ENCODE results near the gene MGLL. TPM values are rescaled to one million over a fixed set of nuclear protein-coding genes. Genes with fewer than 3 reads are reported as not detected.

Gene MGLL
- total RNA-seq, 1 experiment from 2014 or later: 0.94 TPM

- Mint-ChIP-seq H3K36me3 (peaks cover 15% of the 10 kb centered on the region), H3K4me3 (no peak overlapping the region), H3K27ac (no peak overlapping the region), H3K9me3 (peaks cover 8% of the 10 kb centered on the region), H3K27me3 (ENCODE audit: low read depth) (peaks cover 3% of the 10 kb centered on the region), H3K4me1 (peaks cover 12% of the 10 kb centered on the region)
- ATAC-seq (no peak), DNase-seq (ENCODE audit: low spot score) (no peak)
- ChIA-PET POLR2A (no interaction called here), CTCF (interaction anchor here (1.6 to 1.9 kb wide), 2 partner anchors 10 to 95 kb away, joined by 3 to 11 read pairs; no protein-coding TSS in a partner anchor)
- 0 out of 2 replicates have a peak, but pooled peaks have one; percentile 20 for TF ChIP-seq ATF2 (CRISPR knock-in tag; IDR thresholded peaks at IDR 0.05; ENCODE audit: borderline replicate concordance, low read depth)
- TF ChIP-seq NFATC4 (CRISPR knock-in tag; IDR thresholded peaks at IDR 0.05): no peak
Measured at GRCh38 chr3:127669541-127670228, 152.6 kb downstream of the MGLL start.

- DNase-seq (ENCODE audit: low spot score) (no peak), ATAC-seq (no peak)
- H3K4me3 Mint-ChIP-seq: no peak overlapping the region
- H3K4me1 Mint-ChIP-seq: peaks cover 6% of the 10 kb centered on the region
- TF ChIP-seq ZMAT4 (CRISPR knock-in tag; IDR thresholded peaks at IDR 0.05): no peak
- TF ChIP-seq MXD4 (CRISPR knock-in tag; IDR thresholded peaks at IDR 0.05; ENCODE audit: borderline replicate concordance): no peak
- no peak for TF ChIP-seq ZBTB21 (CRISPR knock-in tag; IDR thresholded peaks at IDR 0.05; ENCODE audit: borderline replicate concordance)
- no peak for TF ChIP-seq ELF4 (CRISPR knock-in tag; IDR thresholded peaks at IDR 0.05; ENCODE audit: low read depth)
- no peak for TF ChIP-seq FOXP1 (CRISPR knock-in tag; IDR thresholded peaks at IDR 0.05; ENCODE audit: borderline replicate concordance)
- no peak for TF ChIP-seq ZNF138 (CRISPR knock-in tag; conservative IDR thresholded peaks at IDR 0.05)
- TF ChIP-seq PREB (CRISPR knock-in tag; IDR thresholded peaks at IDR 0.05; ENCODE audit: borderline replicate concordance): no peak
- no peak for TF ChIP-seq JAZF1 (CRISPR knock-in tag; IDR thresholded peaks at IDR 0.05)
- no peak for TF ChIP-seq TP53 (CRISPR knock-in tag; IDR thresholded peaks at IDR 0.05)
- TF ChIP-seq CREB1 (CRISPR knock-in tag; IDR thresholded peaks at IDR 0.05): no peak
- TF ChIP-seq RELA (CRISPR knock-in tag; IDR thresholded peaks at IDR 0.05; ENCODE audit: borderline replicate concordance): no peak
- no peak for TF ChIP-seq ZNF263 (CRISPR knock-in tag; IDR thresholded peaks at IDR 0.05; ENCODE audit: low read depth)
- TF ChIP-seq ZNF425 (CRISPR knock-in tag; conservative IDR thresholded peaks at IDR 0.05): no peak
- TF ChIP-seq ZBTB43 (CRISPR knock-in tag; IDR thresholded peaks at IDR 0.05): no peak
- no peak for TF ChIP-seq NR3C1 (CRISPR knock-in tag; conservative IDR thresholded peaks at IDR 0.05; ENCODE audit: low read depth)
- no peak for TF ChIP-seq ZNF416 (CRISPR knock-in tag; IDR thresholded peaks at IDR 0.05)
- no peak for TF ChIP-seq MAX (CRISPR knock-in tag; IDR thresholded peaks at IDR 0.05)
- no peak for TF ChIP-seq ATF6 (CRISPR knock-in tag; IDR thresholded peaks at IDR 0.05)
- TF ChIP-seq ZNF423 (CRISPR knock-in tag; IDR thresholded peaks at IDR 0.05): no peak
- TF ChIP-seq E2F4 (CRISPR knock-in tag; IDR thresholded peaks at IDR 0.05; ENCODE audit: borderline replicate concordance, low read depth): no peak
- H3K27me3 Mint-ChIP-seq (ENCODE audit: low read depth): peaks cover 3% of the 10 kb centered on the region
- peaks cover 8% of the 10 kb centered on the region for H3K9me3 Mint-ChIP-seq
- H3K36me3 Mint-ChIP-seq: peaks cover 18% of the 10 kb centered on the region
- ChIA-PET POLR2A (no interaction called here), CTCF (interaction anchor here (1.8 to 2.5 kb wide), 2 partner anchors 11 to 94 kb away, joined by 4 to 8 read pairs; no protein-coding TSS in a partner anchor)
- no peak overlapping the region for H3K27ac Mint-ChIP-seq
Measured at GRCh38 chr3:127668906-127669305, 153.4 kb downstream of the MGLL start.
